Measurements from ENCODE around the gene PDCL3. TPM values are rescaled to one million over a fixed set of nuclear protein-coding genes. Genes with fewer than 3 reads are reported as not detected.

PDCL3 gene
- total and polyA plus RNA-seq, 2 experiments from 2014 or later, result 28.1 to 72.4 TPM

- Histone ChIP-seq H2AFZ (no peak overlapping the region), H3K9me2 (ENCODE audit: insufficient read depth) (no peaks in the 10 kb centered on the region), H3F3A (replicated peaks; ENCODE audit: low read depth) (no peaks in the 10 kb centered on the region), H3K4me1 (ENCODE audit: insufficient read depth) (no peaks in the 10 kb centered on the region), H3K79me2 (replicated peaks; ENCODE audit: insufficient read depth) (no peaks in the 10 kb centered on the region), H4K20me1 (replicated peaks; ENCODE audit: insufficient read depth) (no peaks in the 10 kb centered on the region), H3K4me3 (no peak overlapping the region), H3K36me3 (ENCODE audit: insufficient read depth) (no peaks in the 10 kb centered on the region), H3K4me2 (no peak overlapping the region), H3K27me3 (ENCODE audit: insufficient read depth) (no peaks in the 10 kb centered on the region), H3K27ac (ENCODE audit: low read depth) (no peak overlapping the region)
- ATAC-seq (no peak), DNase-seq (ENCODE audit: low spot score) (no peak)
- TF ChIP-seq ZNF462 (CRISPR knock-in tag; IDR thresholded peaks at IDR 0.05), result no peak
- no peak for TF ChIP-seq CTCF (conservative IDR thresholded peaks at IDR 0.05; ENCODE audit: low read depth in 2 of 2)
- no peak for TF ChIP-seq REST (IDR thresholded peaks at IDR 0.05; ENCODE audit: unreplicated experiment)
- no peak for TF ChIP-seq ZNF331 (CRISPR knock-in tag; IDR thresholded peaks at IDR 0.05; ENCODE audit: low read depth)
- no peak for TF ChIP-seq POLR2AphosphoS5 (IDR thresholded peaks at IDR 0.05; ENCODE audit: low read depth)
- no peak for TF ChIP-seq ETS1 (IDR thresholded peaks at IDR 0.05)
- no peak for TF ChIP-seq ZNF114 (CRISPR knock-in tag; IDR thresholded peaks at IDR 0.05)
- TF ChIP-seq EZH2 (IDR thresholded peaks at IDR 0.05; ENCODE audit: low read depth, unreplicated experiment), result no peak
- no peak for TF ChIP-seq EZH2phosphoT487 (IDR thresholded peaks at IDR 0.05; ENCODE audit: unreplicated experiment)
- TF ChIP-seq STAT1 (IDR thresholded peaks at IDR 0.05; ENCODE audit: unreplicated experiment), result no peak
- TF ChIP-seq JUNB (IDR thresholded peaks at IDR 0.05; ENCODE audit: unreplicated experiment), result no peak
- TF ChIP-seq NANOG (IDR thresholded peaks at IDR 0.05; ENCODE audit: borderline replicate concordance), result no peak
- TF ChIP-seq CREB1 (CRISPR knock-in tag; IDR thresholded peaks at IDR 0.05; ENCODE audit: low read depth), result no peak
- Mint-ChIP-seq H3K4me1 (no peaks in the 10 kb centered on the region), H3K4me3 (no peak overlapping the region), H3K27ac (no peak overlapping the region), H3K27me3 (ENCODE audit: insufficient read depth, low read depth, poor library complexity) (no peaks in the 10 kb centered on the region), H3K36me3 (ENCODE audit: low read depth) (no peaks in the 10 kb centered on the region), H3K9me3 (no peaks in the 10 kb centered on the region)
These were observed 22.0 kb downstream of the PDCL3 start for GRCh38 chr2:100584816-100585215.
